ENCODE data around the gene MCM7. TPM values are rescaled to one million over a fixed set of nuclear protein-coding genes. Genes with fewer than 3 reads are reported as not detected.
A peak's percentile ranks its signal among the peaks of the same experiment; 100 is the strongest.
"Not testable (repeated sequence)": the region's sequence is repeated elsewhere in the genome, so short reads cannot be mapped to it uniquely, and the experiment has no call there.

Gene MCM7
- total and polyA plus RNA-seq, 2 donors = 111 to 231 TPM

GRCh38 chr7:100137851-100138760, 36.9 kb upstream of the MCM7 start:
- Histone ChIP-seq H3K36me3 (ENCODE audit: control insufficient read depth in 2 of 2, insufficient read depth in 2 of 2, low read length in 1 of 2) (no peaks in the 10 kb centered on the region), H3K4me1 (ENCODE audit: control insufficient read depth in 2 of 2, insufficient read depth in 2 of 2, low read length in 2 of 2) (peaks cover 4 to 16% of the 10 kb centered on the region in 2 donors), H3K27ac (ENCODE audit: low read depth in 1 of 2, low read length in 1 of 2) (peak overlapping the region; percentile 46 to 72), H3K27me3 (ENCODE audit: control insufficient read depth in 2 of 2, insufficient read depth in 1 of 2, low read length in 1 of 2) (no peaks in the 10 kb centered on the region), H3K9me3 (ENCODE audit: control insufficient read depth in 2 of 2, insufficient read depth in 1 of 2, low read length in 1 of 2) (no peaks in the 10 kb centered on the region), H3K4me3 (ENCODE audit: low read length in 2 of 2) (no peak overlapping the region)
- peak in 2 of 9 donors; percentile 33 to 64 for DNase-seq (ENCODE audit: low read depth in 6 of 9, low spot score in 9 of 9)
- 75% methylated on average over 13 of the region's 13 CpGs for WGBS

DNA sequence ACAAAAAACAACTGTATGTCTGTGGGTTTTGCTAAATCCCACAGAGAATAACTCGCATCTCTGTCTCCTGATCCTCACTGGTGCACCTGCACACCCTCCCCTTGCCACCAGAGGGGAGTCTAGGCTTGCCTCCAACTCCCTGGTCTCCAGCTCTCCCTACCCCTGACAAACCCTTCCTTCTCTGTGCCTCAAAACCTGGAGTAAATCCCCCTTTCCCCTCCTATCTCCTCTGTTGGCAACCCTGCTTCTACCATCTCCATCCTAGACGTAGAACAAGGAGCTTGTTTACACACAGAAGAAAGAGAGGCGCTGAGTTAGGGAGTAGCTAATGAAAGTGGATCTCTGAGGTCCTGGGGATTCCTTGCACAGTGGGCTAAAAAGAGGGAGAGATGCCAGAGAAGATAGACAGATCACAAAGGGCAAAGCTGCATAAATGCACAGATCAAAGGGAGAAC, 31.5 kb upstream of the MCM7 start:
- no peak overlapping the region for H3K4me3 ChIP-seq (ENCODE audit: low read length in 2 of 2)
- WGBS = 44% methylated on average over 3 of the region's 3 CpGs
- H3K27ac ChIP-seq (ENCODE audit: low read depth in 1 of 2, low read length in 1 of 2) = no peak overlapping the region
- no peaks in the 10 kb centered on the region for H3K27me3 ChIP-seq (ENCODE audit: control insufficient read depth in 2 of 2, insufficient read depth in 1 of 2, low read length in 1 of 2)
- H3K4me1 ChIP-seq (ENCODE audit: control insufficient read depth in 2 of 2, insufficient read depth in 2 of 2, low read length in 2 of 2) = peaks cover 8 to 36% of the 10 kb centered on the region in 2 donors
- peak in 6 of 9 donors; percentile 65 to 88 (median 70) for DNase-seq (ENCODE audit: low read depth in 6 of 9, low spot score in 9 of 9)
- H3K36me3 ChIP-seq (ENCODE audit: control insufficient read depth in 2 of 2, insufficient read depth in 2 of 2, low read length in 1 of 2) = no peaks in the 10 kb centered on the region
- H3K9me3 ChIP-seq (ENCODE audit: control insufficient read depth in 2 of 2, insufficient read depth in 1 of 2, low read length in 1 of 2) = no peaks in the 10 kb centered on the region

- 79% methylated on average over 7 of the region's 7 CpGs for WGBS
- Histone ChIP-seq H3K9me3 (ENCODE audit: control insufficient read depth in 2 of 2, insufficient read depth in 1 of 2, low read length in 1 of 2) (no peaks in the 10 kb centered on the region), H3K4me1 (ENCODE audit: control insufficient read depth in 2 of 2, insufficient read depth in 2 of 2, low read length in 2 of 2) (peaks cover 8 to 35% of the 10 kb centered on the region in 2 donors), H3K27me3 (ENCODE audit: control insufficient read depth in 2 of 2, insufficient read depth in 1 of 2, low read length in 1 of 2) (no peaks in the 10 kb centered on the region), H3K4me3 (ENCODE audit: low read length in 2 of 2) (no peak overlapping the region), H3K27ac (ENCODE audit: low read depth in 1 of 2, low read length in 1 of 2) (no peak overlapping the region), H3K36me3 (ENCODE audit: control insufficient read depth in 2 of 2, insufficient read depth in 2 of 2, low read length in 1 of 2) (no peaks in the 10 kb centered on the region)
- no peak for DNase-seq (ENCODE audit: low read depth in 6 of 9, low spot score in 9 of 9)
Measured at GRCh38 chr7:100132126-100132525, 30.9 kb upstream of the MCM7 start.

DNA sequence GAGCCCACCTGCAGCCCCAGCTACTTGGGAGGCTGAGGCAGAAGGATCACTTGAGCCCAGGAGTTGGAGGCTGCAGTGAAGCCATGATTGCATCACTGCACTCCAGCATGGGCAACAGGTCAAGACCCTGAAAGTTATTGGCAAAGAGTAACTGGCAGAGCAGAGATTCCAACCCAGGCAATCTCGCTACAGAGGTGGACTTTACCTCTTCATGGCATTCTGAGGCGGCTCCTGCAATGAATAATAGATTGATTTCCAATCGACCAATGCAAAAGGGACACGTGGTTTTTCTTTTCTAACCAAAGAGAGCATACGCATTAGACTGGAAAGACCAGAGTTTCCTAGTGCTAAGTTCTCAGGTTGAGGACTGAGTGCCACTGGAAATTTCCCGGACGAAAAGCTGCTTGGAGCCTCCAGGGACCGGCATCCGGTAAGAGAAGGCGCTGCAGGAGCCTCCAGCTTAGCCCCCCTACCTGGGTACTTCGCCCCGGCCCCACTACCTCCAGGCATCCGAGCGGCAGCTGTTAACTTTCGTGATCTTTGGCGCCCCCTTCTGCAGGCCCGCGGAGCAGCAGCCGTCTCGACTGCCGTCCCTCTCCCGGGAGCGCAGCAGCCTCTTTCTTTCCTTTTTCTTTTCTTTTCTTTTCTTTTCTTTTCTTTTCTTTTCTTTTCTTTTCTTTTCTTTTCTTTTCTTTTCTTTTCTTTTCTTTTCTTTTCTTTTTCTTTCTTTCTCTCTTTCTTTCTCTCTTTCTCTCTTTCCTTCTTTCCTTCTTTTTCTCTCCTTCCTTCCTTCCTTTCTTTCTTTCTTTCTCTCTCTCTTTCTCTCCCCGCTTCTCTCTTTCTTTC, 29.6 kb upstream of the MCM7 start:
- DNase-seq (ENCODE audit: low read depth in 6 of 9, low spot score in 9 of 9) = peak in 8 of 9 donors; percentile 58 to 88 (median 80)
- Histone ChIP-seq H3K4me3 (ENCODE audit: low read length in 2 of 2) (no peak overlapping the region), H3K36me3 (ENCODE audit: control insufficient read depth in 2 of 2, insufficient read depth in 2 of 2, low read length in 1 of 2) (no peaks in the 10 kb centered on the region), H3K4me1 (ENCODE audit: control insufficient read depth in 2 of 2, insufficient read depth in 2 of 2, low read length in 2 of 2) (peaks cover 8 to 40% of the 10 kb centered on the region in 2 donors), H3K27ac (ENCODE audit: low read depth in 1 of 2, low read length in 1 of 2) (peak overlapping the region in 1 of 2 donors; percentile 18), H3K27me3 (ENCODE audit: control insufficient read depth in 2 of 2, insufficient read depth in 1 of 2, low read length in 1 of 2) (no peaks in the 10 kb centered on the region), H3K9me3 (ENCODE audit: control insufficient read depth in 2 of 2, insufficient read depth in 1 of 2, low read length in 1 of 2) (no peaks in the 10 kb centered on the region)
- WGBS = 16% methylated on average over 24 of the region's 24 CpGs

GRCh38 chr7:100130220-100130607, 29.0 kb upstream of the MCM7 start:
- WGBS = 96% methylated on average over 1 of the region's 1 CpG
- not testable (repeated sequence) for H3K36me3 ChIP-seq (ENCODE audit: control insufficient read depth in 2 of 2, insufficient read depth in 2 of 2, low read length in 1 of 2); H3K27ac ChIP-seq (ENCODE audit: low read depth in 1 of 2, low read length in 1 of 2); H3K9me3 ChIP-seq (ENCODE audit: control insufficient read depth in 2 of 2, insufficient read depth in 1 of 2, low read length in 1 of 2); H3K4me3 ChIP-seq (ENCODE audit: low read length in 2 of 2); H3K27me3 ChIP-seq (ENCODE audit: control insufficient read depth in 2 of 2, insufficient read depth in 1 of 2, low read length in 1 of 2); DNase-seq (ENCODE audit: low read depth in 6 of 9, low spot score in 9 of 9)
- H3K4me1 ChIP-seq (ENCODE audit: control insufficient read depth in 2 of 2, insufficient read depth in 2 of 2, low read length in 2 of 2) = peaks cover 11 to 47% of the 10 kb centered on the region in 2 donors

GRCh38 chr7:100128637-100128963, 27.4 kb upstream of the MCM7 start:
- H3K9me3 ChIP-seq (ENCODE audit: control insufficient read depth in 2 of 2, insufficient read depth in 1 of 2, low read length in 1 of 2) = no peaks in the 10 kb centered on the region
- peak overlapping the region in 1 of 2 donors; percentile 95 for H3K27ac ChIP-seq (ENCODE audit: low read depth in 1 of 2, low read length in 1 of 2)
- WGBS = 83% methylated on average over 1 of the region's 1 CpG
- H3K4me3 ChIP-seq (ENCODE audit: low read length in 2 of 2) = no peak overlapping the region
- H3K4me1 ChIP-seq (ENCODE audit: control insufficient read depth in 2 of 2, insufficient read depth in 2 of 2, low read length in 2 of 2) = peaks cover 11 to 54% of the 10 kb centered on the region in 2 donors
- H3K27me3 ChIP-seq (ENCODE audit: control insufficient read depth in 2 of 2, insufficient read depth in 1 of 2, low read length in 1 of 2) = no peaks in the 10 kb centered on the region
- H3K36me3 ChIP-seq (ENCODE audit: control insufficient read depth in 2 of 2, insufficient read depth in 2 of 2, low read length in 1 of 2) = peaks cover 5 to 7% of the 10 kb centered on the region in 2 donors
- no peak for DNase-seq (ENCODE audit: low read depth in 6 of 9, low spot score in 9 of 9)

GRCh38 chr7:100127866-100128636, 26.9 kb upstream of the MCM7 start:
- no peaks in the 10 kb centered on the region for H3K27me3 ChIP-seq (ENCODE audit: control insufficient read depth in 2 of 2, insufficient read depth in 1 of 2, low read length in 1 of 2)
- WGBS = 4% methylated on average over 37 of the region's 37 CpGs
- H3K4me1 ChIP-seq (ENCODE audit: control insufficient read depth in 2 of 2, insufficient read depth in 2 of 2, low read length in 2 of 2) = peaks cover 11 to 53% of the 10 kb centered on the region in 2 donors

DNA sequence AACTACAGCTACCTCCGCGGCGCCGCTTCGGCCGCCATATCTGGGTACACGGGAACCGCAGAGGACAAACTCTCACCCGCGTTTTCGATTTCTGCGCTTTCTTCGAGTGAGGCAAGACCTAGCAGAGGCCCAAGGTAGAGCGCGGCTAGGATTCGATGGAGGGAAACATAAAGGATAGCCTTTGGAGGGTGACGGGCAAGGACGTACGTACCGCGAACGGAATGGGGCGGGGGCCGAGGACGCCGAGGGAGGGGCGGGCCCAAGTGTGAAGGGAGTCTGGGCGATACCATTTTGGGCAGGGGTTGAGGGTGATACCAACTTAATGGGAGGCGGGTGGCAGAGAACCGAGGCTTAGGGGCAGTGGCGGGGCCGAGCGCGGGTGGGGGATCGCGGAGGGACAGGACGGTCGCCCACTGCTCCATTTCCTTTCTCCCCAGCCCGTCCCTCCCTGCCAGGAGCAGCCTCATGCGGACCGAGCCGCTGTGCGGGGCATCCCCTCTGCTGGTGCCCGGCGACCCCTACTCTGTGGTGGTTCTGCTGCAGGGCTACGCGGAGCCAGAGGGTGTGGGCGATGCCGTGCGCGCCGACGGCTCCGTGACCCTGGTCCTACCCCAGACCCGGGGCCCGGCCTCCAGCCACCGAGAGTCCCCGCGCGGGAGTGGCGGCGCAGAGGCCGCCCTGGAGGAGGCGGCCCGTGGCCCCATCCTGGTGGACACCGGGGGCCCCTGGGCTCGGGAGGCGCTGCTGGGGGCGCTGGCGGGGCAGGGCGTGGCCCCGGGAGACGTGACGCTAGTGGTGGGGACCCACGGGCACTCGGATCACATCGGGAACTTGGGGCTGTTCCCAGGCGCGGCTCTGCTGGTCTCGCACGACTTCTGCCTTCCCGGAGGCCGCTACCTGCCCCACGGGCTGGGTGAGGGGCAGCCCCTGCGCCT, 26.0 kb upstream of the MCM7 start, which contains the start of gene MBLAC1:
Gene MBLAC1, plus strand, starts transcription at position 37 of the 935 bp plus-strand sequence. Its CDS starts 429 bp downstream, at position 466.
- WGBS = under 1% methylated on average over 85 of the region's 85 CpGs
- no peaks in the 10 kb centered on the region for H3K9me3 ChIP-seq (ENCODE audit: control insufficient read depth in 2 of 2, insufficient read depth in 1 of 2, low read length in 1 of 2)
- H3K36me3 ChIP-seq (ENCODE audit: control insufficient read depth in 2 of 2, insufficient read depth in 2 of 2, low read length in 1 of 2) = peaks cover 9 to 10% of the 10 kb centered on the region in 2 donors
- H3K27me3 ChIP-seq (ENCODE audit: control insufficient read depth in 2 of 2, insufficient read depth in 1 of 2, low read length in 1 of 2) = no peaks in the 10 kb centered on the region
- H3K27ac ChIP-seq (ENCODE audit: low read depth in 1 of 2, low read length in 1 of 2) = peak within 1 kb of the TSS; percentile 95 to 100
- peak; percentile 90 to 98 (median 96) for DNase-seq (ENCODE audit: low read depth in 6 of 9, low spot score in 9 of 9)
- H3K4me1 ChIP-seq (ENCODE audit: control insufficient read depth in 2 of 2, insufficient read depth in 2 of 2, low read length in 2 of 2) = peaks cover 11 to 44% of the 10 kb centered on the region in 2 donors
- H3K4me3 ChIP-seq (ENCODE audit: low read length in 2 of 2) = peak within 1 kb of the TSS; percentile 71 to 92

More at GRCh38 chr7:100127866-100128636, 26.9 kb upstream of the MCM7 start:
- DNase-seq (ENCODE audit: low read depth in 6 of 9, low spot score in 9 of 9) = peak in 6 of 9 donors; percentile 33 to 73 (median 40)
- Histone ChIP-seq H3K27ac (ENCODE audit: low read depth in 1 of 2, low read length in 1 of 2) (peak overlapping the region; percentile 95 to 100), H3K36me3 (ENCODE audit: control insufficient read depth in 2 of 2, insufficient read depth in 2 of 2, low read length in 1 of 2) (peaks cover 5 to 7% of the 10 kb centered on the region in 2 donors), H3K4me3 (ENCODE audit: low read length in 2 of 2) (peak overlapping the region; percentile 71 to 92), H3K9me3 (ENCODE audit: control insufficient read depth in 2 of 2, insufficient read depth in 1 of 2, low read length in 1 of 2) (no peaks in the 10 kb centered on the region)

Data from thymus (tissue), 11 donors.